Cardiac muscle cell (in vitro differentiated cells and primary cell): ENCODE results near the gene ASB13. TPM values are rescaled to one million over a fixed set of nuclear protein-coding genes. Genes with fewer than 3 reads are reported as not detected.

Experiments
- DNase-seq, 2 donors: peaks; one replicate each; pipeline versions ENCODE4 v3.0.0 to v3.0.0-alpha.2; 2010 to 2017; ENCODE audit warnings: low read depth in 1 of 2, low spot score in 1 of 2
- H3K27ac ChIP-seq: fragments of 200-600 bp; sonication (generic); 2 replicates; pipeline ENCODE4 v1.5.1; 2016
- H3K27me3 ChIP-seq: fragments of 200-600 bp; sonication (generic); 2 replicates; pipeline ENCODE4 v1.6.0; 2016; ENCODE audit warnings: control low read depth
- H3K36me3 ChIP-seq: fragments of 200-600 bp; sonication (generic); 2 replicates; pipeline ENCODE4 v1.5.1; 2016; ENCODE audit warnings: control low read depth
- H3K4me1 ChIP-seq: fragments of 200-600 bp; sonication (generic); 2 replicates; pipeline ENCODE4 v1.8.1; 2017; ENCODE audit warnings: low read depth, mild to moderate bottlenecking, mixed run types
- H3K4me3 ChIP-seq: fragments of 200-600 bp; sonication (generic); 2 replicates; pipeline ENCODE4 v1.5.1; 2016; ENCODE audit warnings: mild to moderate bottlenecking
- H3K9me3 ChIP-seq: fragments of 200-600 bp; sonication (generic); 2 replicates; pipeline ENCODE4 v1.5.1; 2017; ENCODE audit warnings: low read depth, mild to moderate bottlenecking, control low read depth
- polyA plus RNA-seq: library from polyadenylated mRNA; unstranded; fragments of >200 nt; fragmentation: Nextera tagmentation; extraction: Ambion mirVana; gene quantifications from 2 replicates; pipeline ENCODE4 v1.2.1, GENCODE V29; 2016
- total RNA-seq: library from RNA; depleted of rRNA; stranded (reverse); fragments of >200 nt; gene quantifications from 2 replicates; pipeline ENCODE4 v1.2.3, GENCODE V29; 2016
- TF ChIP-seq, protein P1 (sequence below): IDR thresholded peaks from 2 replicates; pipeline ENCODE4 v1.5.1; 2012; ENCODE audit warnings: low read depth, mild to moderate bottlenecking, low read length

The ASB13 gene
- total and polyA plus RNA-seq, 2 experiments from 2014 or later, result 14.4 to 20.6 TPM

DNA sequence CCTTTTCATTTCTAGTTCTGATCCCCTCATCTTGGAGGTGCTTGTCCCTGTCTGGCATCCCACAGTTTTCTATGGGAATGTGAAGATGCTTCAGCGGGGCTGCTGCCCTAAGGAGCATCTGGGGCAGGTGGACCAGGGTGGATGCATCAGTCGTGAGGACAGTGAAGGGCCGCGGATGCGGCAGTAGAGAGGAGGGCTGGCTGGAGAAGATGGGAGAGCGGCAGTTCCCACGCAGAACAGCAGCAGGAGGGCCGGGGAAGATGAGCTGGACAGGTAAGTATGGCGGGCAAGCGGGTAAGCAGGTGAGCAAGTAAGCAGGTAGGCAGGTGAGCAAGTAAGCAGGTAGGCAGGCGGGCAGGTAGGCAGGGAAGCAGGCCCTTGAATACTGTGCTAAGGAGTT lies 48.9 kb downstream of the ASB13 start:
- H3K9me3 ChIP-seq, result no peaks in the 10 kb centered on the region
- H3K36me3 ChIP-seq, result no peaks in the 10 kb centered on the region
- no peak overlapping the region for H3K4me3 ChIP-seq
- no peak overlapping the region for H3K27ac ChIP-seq
- no peaks in the 10 kb centered on the region for H3K27me3 ChIP-seq
- DNase-seq, result no peak
- TF ChIP-seq, protein P1, sequence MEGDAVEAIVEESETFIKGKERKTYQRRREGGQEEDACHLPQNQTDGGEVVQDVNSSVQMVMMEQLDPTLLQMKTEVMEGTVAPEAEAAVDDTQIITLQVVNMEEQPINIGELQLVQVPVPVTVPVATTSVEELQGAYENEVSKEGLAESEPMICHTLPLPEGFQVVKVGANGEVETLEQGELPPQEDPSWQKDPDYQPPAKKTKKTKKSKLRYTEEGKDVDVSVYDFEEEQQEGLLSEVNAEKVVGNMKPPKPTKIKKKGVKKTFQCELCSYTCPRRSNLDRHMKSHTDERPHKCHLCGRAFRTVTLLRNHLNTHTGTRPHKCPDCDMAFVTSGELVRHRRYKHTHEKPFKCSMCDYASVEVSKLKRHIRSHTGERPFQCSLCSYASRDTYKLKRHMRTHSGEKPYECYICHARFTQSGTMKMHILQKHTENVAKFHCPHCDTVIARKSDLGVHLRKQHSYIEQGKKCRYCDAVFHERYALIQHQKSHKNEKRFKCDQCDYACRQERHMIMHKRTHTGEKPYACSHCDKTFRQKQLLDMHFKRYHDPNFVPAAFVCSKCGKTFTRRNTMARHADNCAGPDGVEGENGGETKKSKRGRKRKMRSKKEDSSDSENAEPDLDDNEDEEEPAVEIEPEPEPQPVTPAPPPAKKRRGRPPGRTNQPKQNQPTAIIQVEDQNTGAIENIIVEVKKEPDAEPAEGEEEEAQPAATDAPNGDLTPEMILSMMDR, result no peak
- H3K4me1 ChIP-seq, result peaks cover 10% of the 10 kb centered on the region

DNA sequence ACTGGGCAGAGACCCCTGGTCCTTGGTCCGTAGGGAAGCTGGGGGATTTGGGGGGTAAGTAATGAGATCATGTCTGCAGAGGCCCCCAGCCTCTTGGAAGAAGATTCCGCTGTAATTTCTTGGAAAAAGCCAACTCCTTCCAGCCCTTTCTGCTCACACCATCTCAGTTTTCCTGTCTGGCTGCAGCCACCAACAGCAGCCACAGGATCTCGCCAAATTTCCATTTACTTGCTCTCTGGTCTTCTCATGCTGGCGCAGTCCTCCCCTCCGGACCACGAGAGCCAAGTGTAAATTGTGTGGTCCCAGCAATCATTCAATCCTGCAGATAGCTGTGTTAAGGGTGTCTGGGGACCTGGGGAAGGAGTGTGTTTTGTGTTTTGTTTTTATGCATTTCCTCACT lies 49.6 kb downstream of the ASB13 start:
- no peaks in the 10 kb centered on the region for H3K9me3 ChIP-seq
- no peak overlapping the region for H3K27ac ChIP-seq
- H3K4me3 ChIP-seq, result no peak overlapping the region
- TF ChIP-seq, protein P1, result no peak
- H3K4me1 ChIP-seq, result peaks cover 10% of the 10 kb centered on the region
- H3K36me3 ChIP-seq, result no peaks in the 10 kb centered on the region
- no peaks in the 10 kb centered on the region for H3K27me3 ChIP-seq
- DNase-seq, result no peak

DNA sequence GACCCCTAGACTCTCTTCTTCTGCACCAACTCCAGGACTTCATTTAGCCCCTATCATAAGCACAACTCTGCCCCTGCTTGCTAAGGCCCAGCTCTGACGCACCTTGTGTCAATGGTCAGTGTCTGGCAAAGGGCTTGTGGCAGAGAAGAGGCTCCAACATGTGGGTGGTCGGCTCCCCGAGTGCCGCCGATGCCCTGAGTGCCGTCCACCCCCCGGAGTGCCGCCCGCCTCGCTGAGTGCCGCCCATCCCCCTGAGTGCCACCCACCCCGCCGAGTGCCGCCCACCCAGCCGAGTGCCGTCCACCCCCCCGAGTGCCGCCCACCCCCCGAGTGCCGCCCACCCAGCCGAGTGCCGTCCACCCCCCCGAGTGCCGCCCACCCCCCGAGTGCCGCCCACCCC lies 50.3 kb downstream of the ASB13 start:
- TF ChIP-seq, protein P1, result no peak
- Histone ChIP-seq H3K36me3 (no peaks in the 10 kb centered on the region), H3K4me3 (no peak overlapping the region), H3K9me3 (no peaks in the 10 kb centered on the region), H3K27ac (no peak overlapping the region), H3K27me3 (no peaks in the 10 kb centered on the region), H3K4me1 (peaks cover 10% of the 10 kb centered on the region)
- DNase-seq, result no peak

DNA sequence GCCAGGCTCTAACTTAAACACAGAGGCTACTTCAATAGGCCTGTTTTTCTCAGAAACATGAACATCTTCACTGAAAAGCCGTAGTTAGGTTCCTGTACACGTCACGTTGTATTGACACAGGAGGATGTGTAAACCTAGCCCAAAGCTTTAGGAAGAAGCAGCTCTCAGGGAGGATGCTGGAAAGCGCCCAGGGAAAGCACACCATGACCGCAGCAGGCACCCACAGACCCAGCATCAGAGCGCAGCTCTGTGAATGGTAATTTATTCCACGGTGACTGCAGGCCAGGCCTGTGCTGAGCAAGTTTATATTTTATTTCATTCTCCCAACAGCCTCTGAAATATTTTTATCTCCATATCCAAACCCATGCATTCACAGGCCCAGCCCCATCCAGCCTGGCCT lies 51.1 kb downstream of the ASB13 start:
- Histone ChIP-seq H3K4me3 (no peak overlapping the region), H3K4me1 (peaks cover 16% of the 10 kb centered on the region), H3K9me3 (no peaks in the 10 kb centered on the region), H3K36me3 (no peaks in the 10 kb centered on the region), H3K27me3 (no peaks in the 10 kb centered on the region), H3K27ac (no peak overlapping the region)
- TF ChIP-seq, protein P1, result no peak
- DNase-seq, result no peak

DNA sequence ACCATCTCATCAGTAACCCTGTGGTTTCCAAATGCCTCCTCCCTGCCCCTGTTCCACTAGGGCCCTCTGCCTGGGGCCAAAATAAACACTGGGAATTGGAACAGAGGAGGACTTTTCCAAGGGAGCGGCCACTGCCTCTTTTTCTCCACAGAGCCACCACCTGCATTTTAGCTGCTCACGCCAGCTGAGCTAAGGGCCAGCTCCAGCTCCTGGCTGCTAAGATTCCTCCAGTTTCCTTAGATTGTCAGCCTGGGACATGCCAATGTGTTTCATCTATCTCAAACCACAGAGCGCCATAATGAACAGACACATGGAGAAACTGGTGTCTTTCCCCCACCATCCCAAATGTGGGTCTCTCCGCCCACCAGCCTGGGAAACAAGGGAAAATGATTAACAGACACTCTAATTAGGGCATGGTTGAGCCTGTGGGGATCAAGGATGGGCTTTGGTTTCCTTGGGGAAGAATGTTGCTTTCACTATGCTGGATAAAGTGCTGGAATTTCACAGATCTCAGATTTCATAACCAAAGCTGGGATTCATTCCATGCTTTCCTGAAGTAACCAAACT lies 52.2 kb downstream of the ASB13 start:
- TF ChIP-seq, protein P1, result no peak
- Histone ChIP-seq H3K9me3 (no peaks in the 10 kb centered on the region), H3K4me3 (no peak overlapping the region), H3K27me3 (no peaks in the 10 kb centered on the region), H3K36me3 (no peaks in the 10 kb centered on the region), H3K4me1 (peaks cover 16% of the 10 kb centered on the region), H3K27ac (no peak overlapping the region)
- DNase-seq, result peak in 1 of 2 donors; percentile 67
